Upper lobe of right lung (tissue), 1 donor: ENCODE data around the gene LAMA4. TPM values are rescaled to one million over a fixed set of nuclear protein-coding genes. Genes with fewer than 3 reads are reported as not detected.

Experiments
- ATAC-seq: fragments of 200-7000 bp; cut with Tn5 transposase; one replicate; pipeline ENCODE4 v1.9.1; 2020; ENCODE audit warnings: mild to moderate bottlenecking, moderate library complexity
- DNase-seq: peaks from one replicate; pipeline ENCODE4 v3.0.0-alpha.2; 2020
- H3K27ac ChIP-seq: fragments of 200-600 bp; one replicate; pipeline ENCODE4 v1.8.0; 2022
- H3K27me3 ChIP-seq: fragments of 200-600 bp; one replicate; pipeline ENCODE4 v1.8.0; 2022; ENCODE audit warnings: mild to moderate bottlenecking
- H3K36me3 ChIP-seq: fragments of 200-600 bp; one replicate; pipeline ENCODE4 v1.8.0; 2022
- H3K4me1 ChIP-seq: fragments of 200-600 bp; one replicate; pipeline ENCODE4 v1.8.0; 2022
- H3K4me3 ChIP-seq: fragments of 200-600 bp; one replicate; pipeline ENCODE4 v1.8.0; 2022; ENCODE audit warnings: mild to moderate bottlenecking
- H3K9me3 ChIP-seq: fragments of 200-600 bp; one replicate; pipeline ENCODE4 v1.8.0; 2022
- CTCF ChIP-seq: fragments of 200-600 bp; IDR thresholded peaks from one replicate; pipeline ENCODE4 v1.8.0; 2022; ENCODE audit warnings: antibody characterized with exemption
- intact Hi-C: fragments of 100-400 bp; cut with DNase I; formaldehyde crosslinking; loops from one replicate; pipeline ENCODE4 v1.11.0; 2022
- total RNA-seq: library from RNA; stranded (reverse); fragmentation: NEBNext Ultra II Directional; extraction: Animal tissue kit (Norgen Biotek cat#: 25700); gene quantifications from one replicate; pipeline ENCODE4 v1.2.1, GENCODE V29; 2021
- donor health status: DM: no; HTN: yes; CAD: no; lungs with severe emphysema.

Gene LAMA4
- total RNA-seq, 1 donor from 2014 or later, result 134 TPM

GRCh38 chr6:112266331-112266730, 12.0 kb upstream of the LAMA4 start:
- intact Hi-C loops, result no loop called here
- Histone ChIP-seq H3K4me1 (peaks cover 9% of the 10 kb centered on the region), H3K4me3 (no peak overlapping the region), H3K27me3 (no peaks in the 10 kb centered on the region), H3K36me3 (no peaks in the 10 kb centered on the region), H3K9me3 (no peaks in the 10 kb centered on the region), H3K27ac (no peak overlapping the region)
- DNase-seq (no peak), ATAC-seq (no peak)
- no peak for TF ChIP-seq CTCF

GRCh38 chr6:112259337-112259675, 4.9 kb upstream of the LAMA4 start:
- intact Hi-C loops, result no loop called here

GRCh38 chr6:112258642-112259336, 4.4 kb upstream of the LAMA4 start:
- Histone ChIP-seq H3K9me3 (no peaks in the 10 kb centered on the region), H3K4me3 (no peak overlapping the region), H3K27ac (no peak overlapping the region), H3K4me1 (no peaks in the 10 kb centered on the region), H3K36me3 (no peaks in the 10 kb centered on the region), H3K27me3 (no peaks in the 10 kb centered on the region)
- intact Hi-C loops, result no loop called here
- ATAC-seq (no peak), DNase-seq (no peak)
- no peak for TF ChIP-seq CTCF

More at GRCh38 chr6:112259337-112259675, 4.9 kb upstream of the LAMA4 start:
- no peak overlapping the region for H3K4me3 ChIP-seq
- no peaks in the 10 kb centered on the region for H3K9me3 ChIP-seq
- no peaks in the 10 kb centered on the region for H3K27me3 ChIP-seq
- H3K4me1 ChIP-seq, result no peaks in the 10 kb centered on the region
- no peak for DNase-seq
- H3K36me3 ChIP-seq, result no peaks in the 10 kb centered on the region
- no peak for ATAC-seq
- no peak overlapping the region for H3K27ac ChIP-seq
- no peak for TF ChIP-seq CTCF

- Histone ChIP-seq H3K36me3 (no peaks in the 10 kb centered on the region), H3K4me3 (no peak overlapping the region), H3K27ac (no peak overlapping the region), H3K9me3 (no peaks in the 10 kb centered on the region), H3K27me3 (no peaks in the 10 kb centered on the region), H3K4me1 (no peaks in the 10 kb centered on the region)
- no peak for TF ChIP-seq CTCF
- ATAC-seq, result no peak
- intact Hi-C loops, result no loop called here
- DNase-seq, result no peak
These were observed 3.0 kb upstream of the LAMA4 start for GRCh38 chr6:112257178-112257855.

GRCh38 chr6:112254921-112255320, 554 bp upstream of the LAMA4 start:
- intact Hi-C loops, result no loop called here
- Histone ChIP-seq H3K4me3 (peak overlapping the region; percentile 63), H3K4me1 (no peaks in the 10 kb centered on the region), H3K27ac (peak overlapping the region; percentile 87), H3K36me3 (no peaks in the 10 kb centered on the region), H3K9me3 (no peaks in the 10 kb centered on the region), H3K27me3 (no peaks in the 10 kb centered on the region)
- TF ChIP-seq CTCF, result no peak
- ATAC-seq (no peak), DNase-seq (no peak)
